Stimulated activated CD4-positive, alpha-beta T cell treated with anti-CD3 and anti-CD28 coated beads, TNF-alpha, amount 100 ng/mL, for 24 hours (primary cell): ENCODE data around the gene PXT1.

Experiments
- DNase-seq, 3 experiments: peaks; one replicate each; pipeline ENCODE4 v3.0.0-alpha.2; 2020; ENCODE audit warnings: low read depth in 3 of 3

PXT1 gene

GRCh38 chr6:36346486-36347273 lies 96.0 kb downstream of the PXT1 start:
- no peak for DNase-seq

- no peak for DNase-seq
Measured at GRCh38 chr6:36345681-36346466, 96.8 kb downstream of the PXT1 start.

GRCh38 chr6:36343109-36343680 lies 99.5 kb downstream of the PXT1 start:
- no peak for DNase-seq

- peak; percentile 53 to 70 (median 60) for DNase-seq
Measured at GRCh38 chr6:36340618-36341454, 101.8 kb downstream of the PXT1 start.
